NCI-H1436 (cell line): ENCODE results near the gene FHOD3.
"Not testable (repeated sequence)": the region's sequence is repeated elsewhere in the genome, so short reads cannot be mapped to it uniquely, and the experiment has no call there.

Experiments
- DNase-seq: peaks from one replicate; lab custom pipeline; 2025; lab: John Stamatoyannopoulos, UW

The FHOD3 gene

GRCh38 chr18:36451454-36452251, 154.1 kb downstream of the FHOD3 start:
- no peak for DNase-seq

GRCh38 chr18:36454245-36454644, 156.7 kb downstream of the FHOD3 start:
- no peak for DNase-seq

GRCh38 chr18:36454848-36455458, 157.4 kb downstream of the FHOD3 start:
- no peak for DNase-seq

- no peak for DNase-seq
Measured at GRCh38 chr18:36455931-36456330, 158.4 kb downstream of the FHOD3 start.

GRCh38 chr18:36456622-36457021, 159.1 kb downstream of the FHOD3 start:
- DNase-seq, result no peak

- DNase-seq, result no peak
Measured at GRCh38 chr18:36457683-36458082, 160.2 kb downstream of the FHOD3 start.

GRCh38 chr18:36458306-36458705, 160.8 kb downstream of the FHOD3 start:
- DNase-seq, result no peak

GRCh38 chr18:36459203-36459602, 161.7 kb downstream of the FHOD3 start:
- no peak for DNase-seq

- no peak for DNase-seq
Measured at GRCh38 chr18:36459786-36460185, 162.3 kb downstream of the FHOD3 start.

GRCh38 chr18:36460324-36460850, 162.9 kb downstream of the FHOD3 start:
- no peak for DNase-seq

GRCh38 chr18:36460854-36461253, 163.3 kb downstream of the FHOD3 start:
- no peak for DNase-seq

- no peak for DNase-seq
Measured at GRCh38 chr18:36461551-36461987, 164.1 kb downstream of the FHOD3 start.

- DNase-seq, result not testable (repeated sequence)
Measured at GRCh38 chr18:36463516-36463915, 166.0 kb downstream of the FHOD3 start.

GRCh38 chr18:36464126-36464651, 166.7 kb downstream of the FHOD3 start:
- DNase-seq, result no peak

GRCh38 chr18:36465276-36465675, 167.8 kb downstream of the FHOD3 start:
- no peak for DNase-seq

GRCh38 chr18:36465970-36466369, 168.5 kb downstream of the FHOD3 start:
- DNase-seq, result no peak

- no peak for DNase-seq
Measured at GRCh38 chr18:36467614-36468013, 170.1 kb downstream of the FHOD3 start.

GRCh38 chr18:36468161-36468560, 170.6 kb downstream of the FHOD3 start:
- DNase-seq, result no peak

- DNase-seq, result no peak
Measured at GRCh38 chr18:36469461-36469860, 171.9 kb downstream of the FHOD3 start.

- no peak for DNase-seq
Measured at GRCh38 chr18:36470896-36471295, 173.4 kb downstream of the FHOD3 start.

GRCh38 chr18:36471393-36471792, 173.9 kb downstream of the FHOD3 start:
- DNase-seq, result no peak

GRCh38 chr18:36476433-36476832, 178.9 kb downstream of the FHOD3 start:
- no peak for DNase-seq

- DNase-seq, result no peak
Measured at GRCh38 chr18:36477776-36478175, 180.3 kb downstream of the FHOD3 start.
